SK-N-SH (cell line): ENCODE measurements around the gene CAPN7. TPM values are rescaled to one million over a fixed set of nuclear protein-coding genes. Genes with fewer than 3 reads are reported as not detected.

Experiments
- CTCF ChIA-PET: fragments of 300-600, 350-600 bp; formaldehyde crosslinking; extraction: SDS; loops from one replicate; lab custom pipeline; 2021; lab: Yijun Ruan, JAX
- POLR2A ChIA-PET: fragments of 350-600 bp; sonication (Branson Sonifier 250); formaldehyde crosslinking; extraction: SDS; loops from one replicate; lab custom pipeline; 2020; ENCODE audit warnings: antibody characterized with exemption, inconsistent platforms; lab: Yijun Ruan, JAX
- DNase-seq: peaks from one replicate; pipeline ENCODE4 v3.0.0; 2012
- H2AFZ ChIP-seq: fragments of 200-600 bp; sonication (generic); 2 replicates; pipeline ENCODE4 v1.8.1; 2016; ENCODE audit warnings: antibody characterized with exemption, mild to moderate bottlenecking, low read depth
- H3F3A ChIP-seq: fragments of 200-600 bp; sonication (generic); replicated peaks from 2 replicates; pipeline ENCODE3; 2016; ENCODE audit warnings: antibody characterized with exemption, mild to moderate bottlenecking; ENCODE audit not compliant: insufficient read depth
- H3K27ac ChIP-seq, 2 experiments: fragments of 200-500 bp in 1 of 2; fragments of 200-600 bp in 1 of 2; sonication (Bioruptor generic) in 1 of 2; sonication (generic), shearing (Covaris generic) in 1 of 2; 2 replicates each; pipeline versions ENCODE4 v1.5.1 to v1.6.1; 2014 to 2016; ENCODE audit warnings: low read depth in 2 of 2, inconsistent platforms in 1 of 2, low read length in 1 of 2, mild to moderate bottlenecking in 1 of 2, mixed read lengths in 1 of 2
- H3K27me3 ChIP-seq: fragments of 200-600 bp; sonication (generic), shearing (Covaris generic); 2 replicates; pipeline ENCODE4 v1.6.1; 2016; ENCODE audit warnings: mixed run types; ENCODE audit not compliant: insufficient read depth
- H3K36me3 ChIP-seq, 2 experiments: fragments of 200-500 bp in 1 of 2; fragments of 200-600 bp in 1 of 2; sonication (Bioruptor generic) in 1 of 2; sonication (generic) in 1 of 2; replicated peaks in 1 of 2; 2 replicates each; pipeline versions ENCODE3 to v1.5.1; 2014 to 2016; ENCODE audit warnings: low read length in 1 of 2, mild to moderate bottlenecking in 1 of 2; ENCODE audit not compliant: insufficient read depth in 2 of 2, control insufficient read depth in 1 of 2
- H3K4me1 ChIP-seq, 2 experiments: fragments of 200-500 bp in 1 of 2; fragments of 200-600 bp in 1 of 2; sonication (Bioruptor generic) in 1 of 2; sonication (generic), shearing (Covaris generic) in 1 of 2; 2 replicates each; pipeline versions ENCODE4 v1.5.1 to v1.6.1; 2014 to 2016; ENCODE audit warnings: low read depth in 1 of 2, low read length in 1 of 2, mixed run types in 1 of 2; ENCODE audit not compliant: insufficient read depth in 2 of 2, control insufficient read depth in 1 of 2
- H3K4me2 ChIP-seq: fragments of 200-600 bp; sonication (generic), shearing (Covaris generic); 2 replicates; pipeline ENCODE4 v1.6.1; 2017; ENCODE audit warnings: mixed run types
- H3K4me3 ChIP-seq, 2 experiments: fragments of 200-500 bp in 1 of 2; fragments of 200-600 bp in 1 of 2; sonication (Bioruptor generic) in 1 of 2; sonication (generic), shearing (Covaris generic) in 1 of 2; 2 replicates each; pipeline versions ENCODE4 v1.5.1 to v1.8.1; 2014 to 2016; ENCODE audit warnings: low read depth in 2 of 2, inconsistent platforms in 1 of 2, low read length in 1 of 2, mild to moderate bottlenecking in 1 of 2, mixed read lengths in 1 of 2, moderate library complexity in 1 of 2
- H3K79me2 ChIP-seq: fragments of 200-600 bp; sonication (generic); 2 replicates; pipeline ENCODE4 v1.8.1; 2017; ENCODE audit warnings: mild to moderate bottlenecking; ENCODE audit not compliant: insufficient read depth
- H3K9ac ChIP-seq: fragments of 200-600 bp; sonication (generic); 2 replicates; pipeline ENCODE4 v1.6.1; 2017; ENCODE audit warnings: mixed run types
- H3K9me2 ChIP-seq: fragments of 200-600 bp; sonication (generic); 2 replicates; pipeline ENCODE4 v1.6.1; 2017; ENCODE audit warnings: mixed run types
- H3K9me3 ChIP-seq: fragments of 200-600 bp; sonication (generic); 2 replicates; pipeline ENCODE4 v1.6.1; 2017; ENCODE audit warnings: mixed run types, mild to moderate bottlenecking, moderate library complexity
- H4K20me1 ChIP-seq: fragments of 200-600 bp; sonication (generic); 2 replicates; pipeline ENCODE4 v1.6.1; 2017; ENCODE audit warnings: mild to moderate bottlenecking, mixed run types; ENCODE audit not compliant: insufficient read depth
- CHD2 ChIP-seq: fragments of 150-350 bp; IDR thresholded peaks from 2 replicates; pipeline ENCODE4 v1.6.1; 2018; ENCODE audit warnings: low read length; ENCODE audit not compliant: partially characterized antibody
- FOXJ3 ChIP-seq: sonication (generic); formaldehyde crosslinking; IDR thresholded peaks from 2 replicates; pipeline ENCODE4 v1.5.1; 2020; ENCODE audit warnings: mild to moderate bottlenecking, missing genetic modification reagents
- GABPA ChIP-seq: IDR thresholded peaks from 2 replicates; pipeline ENCODE4 v1.4.0; 2012; ENCODE audit warnings: low read depth, mild to moderate bottlenecking
- GATA2 ChIP-seq: sonication (generic); formaldehyde crosslinking; IDR thresholded peaks from 2 replicates; pipeline ENCODE4 v1.5.0; 2020; ENCODE audit warnings: mild to moderate bottlenecking, missing genetic modification reagents
- IRF3 ChIP-seq: fragments of 150-350 bp; IDR thresholded peaks from 2 replicates; pipeline ENCODE4 v1.6.1; 2016; ENCODE audit warnings: mild to moderate bottlenecking, low read depth, low read length
- MEF2A ChIP-seq: IDR thresholded peaks from 2 replicates; pipeline ENCODE4 v1.4.0; 2012; ENCODE audit warnings: low read depth, borderline replicate concordance
- MXI1 ChIP-seq: IDR thresholded peaks from 2 replicates; pipeline ENCODE4 v1.6.1; 2012; ENCODE audit warnings: mild to moderate bottlenecking, low read depth, low read length, improper control_type of control experiment
- NRF1 ChIP-seq: IDR thresholded peaks from 2 replicates; pipeline ENCODE4 v1.6.1; 2012; ENCODE audit warnings: low read depth, mild to moderate bottlenecking, low read length
- RAD21 ChIP-seq: IDR thresholded peaks from 2 replicates; pipeline ENCODE4 v1.6.1; 2012; ENCODE audit warnings: mild to moderate bottlenecking, low read length
- RXRA ChIP-seq: IDR thresholded peaks from 2 replicates; pipeline ENCODE4 v1.4.0; 2012; ENCODE audit warnings: low read depth, mild to moderate bottlenecking, borderline replicate concordance
- SIN3A ChIP-seq: IDR thresholded peaks from 2 replicates; pipeline ENCODE4 v1.6.1; 2012; ENCODE audit warnings: low read depth, mild to moderate bottlenecking, low read length, moderate library complexity, borderline replicate concordance
- TCF12 ChIP-seq: IDR thresholded peaks from 2 replicates; pipeline ENCODE4 v1.4.0; 2012
- TEAD4 ChIP-seq: IDR thresholded peaks from 2 replicates; pipeline ENCODE4 v1.4.0; 2012; ENCODE audit warnings: mild to moderate bottlenecking, borderline replicate concordance; ENCODE audit not compliant: insufficient read depth
- ZBTB33 ChIP-seq: IDR thresholded peaks from 2 replicates; pipeline ENCODE4 v1.4.0; 2012; ENCODE audit warnings: low read depth, borderline replicate concordance
- WGBS: methylation state at CpG from one replicate; pipeline ENCODE4 v1.1.6; 2017; ENCODE audit warnings: low lambda C conversion rate; 5-methylcytosine and 5-hydroxymethylcytosine counted together
- polyA plus RNA-seq, 3 experiments: library from polyadenylated mRNA; depleted of rRNA; stranded (reverse); fragments of >200 nt; gene quantifications; 2 replicates each; pipeline ENCODE4 v1.2.3, GENCODE V29; 2012
- TF ChIP-seq, protein P1 (sequence below): IDR thresholded peaks from 2 replicates; pipeline ENCODE4 v1.4.0; 2012; ENCODE audit warnings: low read depth, borderline replicate concordance

CAPN7 gene
- polyA plus RNA-seq, 1 of the 3 experiments (the other 2 are of a cell fraction), result 7.3 TPM

DNA sequence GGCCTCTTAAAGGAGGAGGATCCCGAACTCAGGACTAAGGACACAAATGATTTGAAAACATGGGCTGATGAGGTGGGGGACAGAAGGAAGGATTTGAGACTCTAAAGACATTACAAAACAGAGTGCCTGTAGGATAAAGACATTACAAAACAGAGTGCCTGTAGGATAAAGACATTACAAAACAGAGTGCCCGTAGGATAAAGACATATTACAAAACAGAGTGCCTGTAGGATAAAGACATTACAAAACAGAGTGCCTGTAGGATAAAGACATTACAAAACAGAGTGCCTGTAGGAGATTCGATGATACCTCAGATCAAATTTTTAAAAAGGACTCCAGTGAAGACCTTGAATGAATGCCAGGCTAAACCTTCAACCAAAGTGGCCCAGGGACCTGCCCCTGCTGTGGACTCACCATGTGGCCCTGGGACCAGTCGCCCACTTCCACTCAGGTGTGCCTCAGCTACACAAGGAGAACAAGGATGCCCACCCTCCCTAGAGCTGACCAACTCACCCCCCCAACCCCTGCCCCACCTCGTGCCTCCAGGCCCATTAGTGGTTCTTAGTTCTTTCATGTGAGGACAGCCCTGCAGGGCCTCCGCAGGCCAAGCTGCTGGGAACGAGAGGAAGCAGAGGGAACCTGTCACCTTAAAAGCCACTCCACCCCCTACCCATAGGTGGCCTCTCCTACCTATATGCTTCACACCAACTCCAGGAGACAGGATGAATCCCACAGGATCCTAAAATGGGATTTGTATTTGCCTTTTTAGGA, 66.6 kb downstream of the CAPN7 start:
- no peak overlapping the region for H2AFZ ChIP-seq
- peaks cover 0 to 20% of the 10 kb centered on the region in 2 experiments; a peak in 3 of 4 replicates for H3K4me1 ChIP-seq
- no peak overlapping the region for H3K4me3 ChIP-seq
- no peak for DNase-seq
- no peaks in the 10 kb centered on the region for H3K9me2 ChIP-seq
- H3K9me3 ChIP-seq, result no peaks in the 10 kb centered on the region
- WGBS, result 63% methylated on average over 3 of the region's 7 CpGs
- TF ChIP-seq GATA2 (no peak), ZBTB33 (no peak)
- no peak overlapping the region for H3K4me2 ChIP-seq
- ChIA-PET POLR2A (no interaction called here), CTCF (no interaction called here)
- no peaks in the 10 kb centered on the region for H3K27me3 ChIP-seq
- H3K36me3 ChIP-seq, result no peaks in the 10 kb centered on the region
- no peaks in the 10 kb centered on the region for H4K20me1 ChIP-seq
- H3F3A ChIP-seq, result peaks cover 7% of the 10 kb centered on the region
- H3K79me2 ChIP-seq, result no peaks in the 10 kb centered on the region
- H3K9ac ChIP-seq, result no peak overlapping the region
- H3K27ac ChIP-seq, result no peak overlapping the region

- Histone ChIP-seq H3K36me3 (no peaks in the 10 kb centered on the region), H3K9ac (no peak overlapping the region), H3K4me1 (peaks cover 0 to 19% of the 10 kb centered on the region in 2 experiments; a peak in 3 of 4 replicates), H3K27me3 (no peaks in the 10 kb centered on the region), H3K4me2 (no peak overlapping the region), H3K9me2 (no peaks in the 10 kb centered on the region), H3F3A (peaks cover 7% of the 10 kb centered on the region), H3K79me2 (no peaks in the 10 kb centered on the region), H3K27ac (no peak overlapping the region), H3K4me3 (no peak overlapping the region), H2AFZ (no peak overlapping the region), H3K9me3 (no peaks in the 10 kb centered on the region), H4K20me1 (no peaks in the 10 kb centered on the region)
- no peak for DNase-seq
- WGBS, result 91% methylated on average over 5 of the region's 5 CpGs
- TF ChIP-seq MXI1, result no peak
- TF ChIP-seq TEAD4, result no peak
- TF ChIP-seq FOXJ3 (CRISPR knock-in tag), result no peak
- ChIA-PET POLR2A (no interaction called here), CTCF (interaction anchor here (2.0 kb wide), 1 partner anchor 70 kb away, joined by 5 read pairs; no protein-coding TSS in a partner anchor)
Observed at GRCh38 chr3:15273227-15273626, 67.2 kb downstream of the CAPN7 start.

DNA sequence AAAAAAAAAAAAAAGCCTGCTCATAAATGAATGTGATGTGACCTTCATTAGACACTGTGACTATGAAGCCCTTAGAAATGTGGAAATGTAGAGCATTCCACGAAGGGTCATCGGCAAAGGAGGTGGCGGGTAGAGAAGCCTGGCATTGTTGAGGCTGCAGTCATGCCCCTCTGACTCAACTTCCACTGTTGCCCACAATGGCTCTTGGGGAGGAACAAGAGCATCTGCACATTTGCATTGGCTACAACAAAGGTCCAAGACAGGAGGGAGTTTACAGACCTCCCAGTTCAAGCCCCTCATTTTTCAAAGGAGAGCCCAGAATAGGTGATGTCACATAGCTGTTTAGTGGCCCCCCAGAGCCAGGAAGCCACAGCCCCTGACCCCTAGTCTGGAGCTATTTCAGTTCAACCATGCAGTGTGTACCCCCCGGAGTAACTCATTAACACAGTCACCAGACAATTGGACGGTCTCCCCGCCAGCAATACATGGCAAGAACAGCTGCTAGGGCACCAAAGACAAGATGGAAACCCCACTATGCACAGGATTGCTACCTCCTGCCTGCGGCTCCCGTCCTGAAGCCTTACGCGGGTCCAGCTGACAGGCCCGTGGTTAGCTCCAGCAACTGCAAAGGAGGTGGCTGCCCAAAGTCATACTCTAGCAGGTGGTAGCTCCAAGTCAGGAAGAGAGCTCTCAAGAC, 70.1 kb downstream of the CAPN7 start:
- POLR2A ChIA-PET, result no interaction called here
- DNase-seq, result no peak
- Histone ChIP-seq H3F3A (no peaks in the 10 kb centered on the region), H3K4me2 (peak overlapping the region; percentile 30; the same call in 1 of the 2 replicates), H3K9ac (no peak overlapping the region), H4K20me1 (no peaks in the 10 kb centered on the region), H3K9me2 (no peaks in the 10 kb centered on the region), H3K4me3 (no peak overlapping the region), H2AFZ (no peak overlapping the region), H3K4me1 (peaks cover 0 to 3% of the 10 kb centered on the region in 2 experiments; a peak in 2 of 4 replicates), H3K27ac (no peak overlapping the region; a peak in 1 of 4 replicates), H3K9me3 (no peaks in the 10 kb centered on the region), H3K36me3 (no peaks in the 10 kb centered on the region), H3K27me3 (no peaks in the 10 kb centered on the region), H3K79me2 (0 out of 2 replicates have a peak, but pooled peaks cover 4% of the 10 kb centered on the region)
- CTCF ChIA-PET, result interaction anchor here (1.0 to 7.1 kb wide), 6 partner anchors 9 to 251 kb away, joined by 3 to 62 read pairs (median 6); partner anchors contain the start of gene SH3BP5
- WGBS, result 94% methylated on average over 6 of the region's 11 CpGs
- TF ChIP-seq CHD2 (no peak), GABPA (no peak), NRF1 (no peak), TEAD4 (no peak), RAD21 (no peak), IRF3 (no peak), SIN3A (no peak), TCF12 (no peak), RXRA (no peak), MEF2A (no peak)
- TF ChIP-seq, protein P1, sequence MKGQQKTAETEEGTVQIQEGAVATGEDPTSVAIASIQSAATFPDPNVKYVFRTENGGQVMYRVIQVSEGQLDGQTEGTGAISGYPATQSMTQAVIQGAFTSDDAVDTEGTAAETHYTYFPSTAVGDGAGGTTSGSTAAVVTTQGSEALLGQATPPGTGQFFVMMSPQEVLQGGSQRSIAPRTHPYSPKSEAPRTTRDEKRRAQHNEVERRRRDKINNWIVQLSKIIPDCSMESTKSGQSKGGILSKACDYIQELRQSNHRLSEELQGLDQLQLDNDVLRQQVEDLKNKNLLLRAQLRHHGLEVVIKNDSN, result no peak
